HEK293 (cell line): ENCODE results near the gene NAT16.

Experiments
- CTCF ChIA-PET: fragments of 350-600 bp; formaldehyde crosslinking; extraction: SDS; loops from one replicate; lab custom pipeline; 2021; ENCODE audit warnings: antibody characterized with exemption; lab: Yijun Ruan, JAX
- POLR2A ChIA-PET: fragments of 300-600 bp; formaldehyde crosslinking; extraction: SDS; loops from one replicate; lab custom pipeline; 2020; ENCODE audit warnings: antibody characterized with exemption, inconsistent platforms; lab: Yijun Ruan, JAX
- H3K27ac ChIP-seq: fragments of 200-500 bp; sonication (Bioruptor generic); 2 replicates; pipeline ENCODE4 v1.5.1; 2014; ENCODE audit warnings: low read depth, low read length, control low read depth, inconsistent platforms; ENCODE audit errors: extremely low read depth
- H3K36me3 ChIP-seq, 2 experiments: fragments of 200-500 bp in 1 of 2; sonication (Bioruptor generic) in 1 of 2; 1 replicate in 1 of 2; 2 replicates in 1 of 2; pipeline ENCODE4 v1.5.1; 2014 to 2017; ENCODE audit warnings: inconsistent platforms in 2 of 2, low read length in 2 of 2; ENCODE audit not compliant: control insufficient read depth in 2 of 2, insufficient read depth in 1 of 2
- H3K4me1 ChIP-seq: fragments of 200-500 bp; sonication (Bioruptor generic); 2 replicates; pipeline ENCODE4 v1.5.1; 2014; ENCODE audit warnings: mild to moderate bottlenecking, low read length, inconsistent platforms; ENCODE audit not compliant: control insufficient read depth, insufficient read depth
- H3K4me3 ChIP-seq: 2 replicates; pipeline ENCODE4 v1.5.1; 2011; ENCODE audit warnings: low read depth, mild to moderate bottlenecking, control low read depth, low read length, moderate library complexity
- H3K9me3 ChIP-seq: fragments of 200-500 bp; sonication (Bioruptor generic); 2 replicates; pipeline ENCODE4 v1.5.1; 2014; ENCODE audit warnings: low read depth, low read length, inconsistent platforms; ENCODE audit not compliant: control insufficient read depth, insufficient read depth
- KLF7 ChIP-seq: fragments of 450-650 bp; formaldehyde crosslinking; IDR thresholded peaks from 2 replicates; pipeline ENCODE4 v1.5.1; 2016; ENCODE audit warnings: missing biosample characterization, missing genetic modification characterization, borderline replicate concordance
- ZBTB21 ChIP-seq: fragments of 450-650 bp; formaldehyde crosslinking; IDR thresholded peaks from 2 replicates; pipeline ENCODE4 v1.5.1; 2017; ENCODE audit warnings: missing biosample characterization, missing genetic modification characterization
- ZBTB7A ChIP-seq: fragments of 450-650 bp; formaldehyde crosslinking; IDR thresholded peaks from 2 replicates; pipeline ENCODE4 v1.5.1; 2016; ENCODE audit warnings: low read depth, missing biosample characterization, missing genetic modification characterization
- ZIC2 ChIP-seq: fragments of 450-650 bp; formaldehyde crosslinking; IDR thresholded peaks from 2 replicates; pipeline ENCODE4 v1.5.1; 2016; ENCODE audit warnings: missing biosample characterization, missing genetic modification characterization
- ZNF138 ChIP-seq: fragments of 450-650 bp; formaldehyde crosslinking; IDR thresholded peaks from 2 replicates; pipeline ENCODE4 v1.5.1; 2016; ENCODE audit warnings: missing biosample characterization, missing genetic modification characterization, borderline replicate concordance
- ZNF555 ChIP-seq: fragments of 450-650 bp; formaldehyde crosslinking; conservative IDR thresholded peaks from 2 replicates; pipeline ENCODE4 v1.5.1; 2017; ENCODE audit warnings: missing biosample characterization, mild to moderate bottlenecking, missing genetic modification characterization, inconsistent platforms
- ZNF561 ChIP-seq: fragments of 450-650 bp; IDR thresholded peaks from 2 replicates; pipeline ENCODE4 v1.5.1; 2018; ENCODE audit warnings: missing biosample characterization, missing genetic modification characterization, borderline replicate concordance
- ZNF837 ChIP-seq: fragments of 450-650 bp; formaldehyde crosslinking; IDR thresholded peaks from 2 replicates; pipeline ENCODE4 v1.5.1; 2016; ENCODE audit warnings: missing biosample characterization, missing genetic modification characterization
- TF ChIP-seq, protein P1 (sequence below): fragments of 450-650 bp; formaldehyde crosslinking; IDR thresholded peaks from 2 replicates; pipeline ENCODE4 v1.5.1; 2016; ENCODE audit warnings: missing biosample characterization, missing genetic modification characterization
- TF ChIP-seq, protein P2 (sequence below): fragments of 450-650 bp; formaldehyde crosslinking; IDR thresholded peaks from 2 replicates; pipeline ENCODE4 v1.5.1; 2017; ENCODE audit warnings: missing biosample characterization, missing genetic modification characterization
- TF ChIP-seq, protein P3 (sequence below): fragments of 450-650 bp; formaldehyde crosslinking; IDR thresholded peaks from 2 replicates; pipeline ENCODE4 v1.5.1; 2017; ENCODE audit warnings: missing biosample characterization, missing genetic modification characterization
- TF ChIP-seq, protein P4 (sequence below): fragments of 450-650 bp; formaldehyde crosslinking; IDR thresholded peaks from 2 replicates; pipeline ENCODE4 v1.5.1; 2016; ENCODE audit warnings: missing biosample characterization, missing genetic modification characterization, borderline replicate concordance
- TF ChIP-seq, protein P5 (sequence below): fragments of 450-650 bp; formaldehyde crosslinking; conservative IDR thresholded peaks from 2 replicates; pipeline ENCODE4 v1.5.1; 2016; ENCODE audit warnings: low read depth, missing biosample characterization, missing genetic modification characterization
- TF ChIP-seq, protein P6 (sequence below): fragments of 450-650 bp; formaldehyde crosslinking; optimal IDR thresholded peaks from 2 replicates; pipeline ENCODE3; 2016; ENCODE audit warnings: missing biosample characterization, mild to moderate bottlenecking, missing genetic modification characterization

NAT16 gene

DNA sequence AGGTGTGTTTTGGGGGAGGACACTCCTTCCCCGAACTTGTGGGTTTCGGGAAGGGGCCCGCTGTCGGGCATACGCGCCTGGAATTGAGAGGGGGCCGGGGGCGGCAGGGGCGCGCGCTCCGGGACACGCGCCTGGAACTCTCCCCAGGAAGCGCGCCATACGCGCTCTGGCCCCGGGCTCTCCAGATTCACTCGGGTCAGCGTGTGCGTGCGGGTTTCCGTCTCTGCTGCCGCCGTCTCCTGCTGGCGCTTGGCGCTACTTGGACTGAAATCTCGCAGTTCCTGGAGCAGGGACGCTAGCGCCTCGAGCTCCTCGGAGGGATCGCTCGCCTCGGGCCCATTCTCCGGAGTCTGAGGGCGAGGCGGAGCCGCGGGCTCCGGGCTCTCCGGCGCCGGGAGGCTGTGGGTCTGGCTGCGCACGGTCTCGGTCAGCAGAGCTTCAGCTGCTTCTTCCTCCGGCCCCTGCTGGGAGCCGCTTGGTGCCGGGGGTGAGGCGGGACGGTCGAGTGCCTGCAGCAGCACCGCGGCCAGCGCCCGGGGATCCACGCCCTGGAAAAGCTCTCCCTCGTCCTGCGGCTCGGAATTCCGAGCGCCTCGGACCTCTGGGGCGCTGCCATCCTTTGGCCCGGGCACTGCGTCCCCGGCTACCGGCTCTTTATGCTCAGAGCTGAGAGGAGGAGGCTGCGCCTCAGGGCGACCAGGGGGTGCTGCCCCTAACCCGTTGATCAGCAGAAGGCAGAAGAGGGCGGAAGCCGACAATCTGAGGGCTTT, 15.8 kb downstream of the NAT16 start (continued):
- TF ChIP-seq, protein P1, sequence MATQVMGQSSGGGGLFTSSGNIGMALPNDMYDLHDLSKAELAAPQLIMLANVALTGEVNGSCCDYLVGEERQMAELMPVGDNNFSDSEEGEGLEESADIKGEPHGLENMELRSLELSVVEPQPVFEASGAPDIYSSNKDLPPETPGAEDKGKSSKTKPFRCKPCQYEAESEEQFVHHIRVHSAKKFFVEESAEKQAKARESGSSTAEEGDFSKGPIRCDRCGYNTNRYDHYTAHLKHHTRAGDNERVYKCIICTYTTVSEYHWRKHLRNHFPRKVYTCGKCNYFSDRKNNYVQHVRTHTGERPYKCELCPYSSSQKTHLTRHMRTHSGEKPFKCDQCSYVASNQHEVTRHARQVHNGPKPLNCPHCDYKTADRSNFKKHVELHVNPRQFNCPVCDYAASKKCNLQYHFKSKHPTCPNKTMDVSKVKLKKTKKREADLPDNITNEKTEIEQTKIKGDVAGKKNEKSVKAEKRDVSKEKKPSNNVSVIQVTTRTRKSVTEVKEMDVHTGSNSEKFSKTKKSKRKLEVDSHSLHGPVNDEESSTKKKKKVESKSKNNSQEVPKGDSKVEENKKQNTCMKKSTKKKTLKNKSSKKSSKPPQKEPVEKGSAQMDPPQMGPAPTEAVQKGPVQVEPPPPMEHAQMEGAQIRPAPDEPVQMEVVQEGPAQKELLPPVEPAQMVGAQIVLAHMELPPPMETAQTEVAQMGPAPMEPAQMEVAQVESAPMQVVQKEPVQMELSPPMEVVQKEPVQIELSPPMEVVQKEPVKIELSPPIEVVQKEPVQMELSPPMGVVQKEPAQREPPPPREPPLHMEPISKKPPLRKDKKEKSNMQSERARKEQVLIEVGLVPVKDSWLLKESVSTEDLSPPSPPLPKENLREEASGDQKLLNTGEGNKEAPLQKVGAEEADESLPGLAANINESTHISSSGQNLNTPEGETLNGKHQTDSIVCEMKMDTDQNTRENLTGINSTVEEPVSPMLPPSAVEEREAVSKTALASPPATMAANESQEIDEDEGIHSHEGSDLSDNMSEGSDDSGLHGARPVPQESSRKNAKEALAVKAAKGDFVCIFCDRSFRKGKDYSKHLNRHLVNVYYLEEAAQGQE = peak; percentile 97
- TF ChIP-seq ZBTB7A (tag by site-specific recombination) (no peak), ZBTB21 (no peak), ZNF555 (tag by site-specific recombination) (no peak)

DNA sequence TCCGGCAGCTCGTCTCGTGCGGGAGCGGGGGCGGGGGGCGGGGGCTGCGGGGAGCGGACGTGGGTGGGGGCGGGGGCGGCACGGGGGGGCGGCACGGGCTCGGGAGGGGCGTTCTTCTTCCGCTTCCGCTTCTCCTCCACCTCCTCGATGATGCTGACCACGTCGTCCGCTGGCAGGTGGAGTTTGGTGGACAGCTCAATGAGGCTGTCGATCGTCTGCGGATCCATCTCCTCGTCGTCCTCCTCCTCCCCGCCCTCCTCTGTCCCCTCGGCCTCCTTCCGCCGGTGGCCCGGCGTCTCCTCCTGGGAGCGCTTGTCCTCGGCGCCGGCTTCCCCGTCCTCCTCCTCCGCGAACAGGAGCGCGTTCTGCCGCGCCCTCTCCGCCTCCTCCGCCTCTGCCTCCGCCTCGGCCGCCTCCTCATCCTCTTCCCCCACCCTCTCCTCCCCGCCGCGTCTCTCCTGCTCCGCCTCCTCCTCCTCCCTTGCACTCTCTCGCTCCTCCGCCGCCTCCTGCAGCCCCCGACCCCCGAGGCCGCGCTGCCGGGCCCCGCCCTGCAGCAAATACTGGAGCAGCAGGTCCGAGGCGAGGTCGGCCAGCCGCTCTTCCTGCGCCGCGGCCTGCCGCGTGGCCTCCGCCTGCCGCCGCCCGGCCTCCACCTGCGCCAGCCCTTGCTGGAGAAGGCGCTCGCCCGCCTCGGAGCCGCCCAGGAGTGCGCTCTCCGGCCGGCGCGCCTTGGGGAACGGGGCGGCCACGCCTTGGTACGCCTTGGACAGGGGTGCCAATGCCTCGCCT, 16.6 kb downstream of the NAT16 start:
- H3K4me1 ChIP-seq = peaks cover 18% of the 10 kb centered on the region
- POLR2A ChIA-PET = interaction anchor here (0.7 to 1.2 kb wide), 5 partner anchors 10 to 289 kb away, joined by 3 to 5 read pairs (median 3); partner anchors contain the start of genes SERPINE1, SRRT and TRIM56
- TF ChIP-seq, protein P2, sequence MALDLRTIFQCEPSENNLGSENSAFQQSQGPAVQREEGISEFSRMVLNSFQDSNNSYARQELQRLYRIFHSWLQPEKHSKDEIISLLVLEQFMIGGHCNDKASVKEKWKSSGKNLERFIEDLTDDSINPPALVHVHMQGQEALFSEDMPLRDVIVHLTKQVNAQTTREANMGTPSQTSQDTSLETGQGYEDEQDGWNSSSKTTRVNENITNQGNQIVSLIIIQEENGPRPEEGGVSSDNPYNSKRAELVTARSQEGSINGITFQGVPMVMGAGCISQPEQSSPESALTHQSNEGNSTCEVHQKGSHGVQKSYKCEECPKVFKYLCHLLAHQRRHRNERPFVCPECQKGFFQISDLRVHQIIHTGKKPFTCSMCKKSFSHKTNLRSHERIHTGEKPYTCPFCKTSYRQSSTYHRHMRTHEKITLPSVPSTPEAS (tag by site-specific recombination) = peak; percentile 21; the same call in 1 of the 2 replicates
- TF ChIP-seq ZNF561 (tag by site-specific recombination) = peak; percentile 57; the same call in 1 of the 2 replicates
- TF ChIP-seq ZIC2 (tag by site-specific recombination) = peak; percentile 49; the same call in 1 of the 2 replicates
- no peak for TF ChIP-seq ZNF138 (tag by site-specific recombination)
- TF ChIP-seq, protein P3, sequence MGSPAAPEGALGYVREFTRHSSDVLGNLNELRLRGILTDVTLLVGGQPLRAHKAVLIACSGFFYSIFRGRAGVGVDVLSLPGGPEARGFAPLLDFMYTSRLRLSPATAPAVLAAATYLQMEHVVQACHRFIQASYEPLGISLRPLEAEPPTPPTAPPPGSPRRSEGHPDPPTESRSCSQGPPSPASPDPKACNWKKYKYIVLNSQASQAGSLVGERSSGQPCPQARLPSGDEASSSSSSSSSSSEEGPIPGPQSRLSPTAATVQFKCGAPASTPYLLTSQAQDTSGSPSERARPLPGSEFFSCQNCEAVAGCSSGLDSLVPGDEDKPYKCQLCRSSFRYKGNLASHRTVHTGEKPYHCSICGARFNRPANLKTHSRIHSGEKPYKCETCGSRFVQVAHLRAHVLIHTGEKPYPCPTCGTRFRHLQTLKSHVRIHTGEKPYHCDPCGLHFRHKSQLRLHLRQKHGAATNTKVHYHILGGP (tag by site-specific recombination) = no peak
- TF ChIP-seq, protein P4, sequence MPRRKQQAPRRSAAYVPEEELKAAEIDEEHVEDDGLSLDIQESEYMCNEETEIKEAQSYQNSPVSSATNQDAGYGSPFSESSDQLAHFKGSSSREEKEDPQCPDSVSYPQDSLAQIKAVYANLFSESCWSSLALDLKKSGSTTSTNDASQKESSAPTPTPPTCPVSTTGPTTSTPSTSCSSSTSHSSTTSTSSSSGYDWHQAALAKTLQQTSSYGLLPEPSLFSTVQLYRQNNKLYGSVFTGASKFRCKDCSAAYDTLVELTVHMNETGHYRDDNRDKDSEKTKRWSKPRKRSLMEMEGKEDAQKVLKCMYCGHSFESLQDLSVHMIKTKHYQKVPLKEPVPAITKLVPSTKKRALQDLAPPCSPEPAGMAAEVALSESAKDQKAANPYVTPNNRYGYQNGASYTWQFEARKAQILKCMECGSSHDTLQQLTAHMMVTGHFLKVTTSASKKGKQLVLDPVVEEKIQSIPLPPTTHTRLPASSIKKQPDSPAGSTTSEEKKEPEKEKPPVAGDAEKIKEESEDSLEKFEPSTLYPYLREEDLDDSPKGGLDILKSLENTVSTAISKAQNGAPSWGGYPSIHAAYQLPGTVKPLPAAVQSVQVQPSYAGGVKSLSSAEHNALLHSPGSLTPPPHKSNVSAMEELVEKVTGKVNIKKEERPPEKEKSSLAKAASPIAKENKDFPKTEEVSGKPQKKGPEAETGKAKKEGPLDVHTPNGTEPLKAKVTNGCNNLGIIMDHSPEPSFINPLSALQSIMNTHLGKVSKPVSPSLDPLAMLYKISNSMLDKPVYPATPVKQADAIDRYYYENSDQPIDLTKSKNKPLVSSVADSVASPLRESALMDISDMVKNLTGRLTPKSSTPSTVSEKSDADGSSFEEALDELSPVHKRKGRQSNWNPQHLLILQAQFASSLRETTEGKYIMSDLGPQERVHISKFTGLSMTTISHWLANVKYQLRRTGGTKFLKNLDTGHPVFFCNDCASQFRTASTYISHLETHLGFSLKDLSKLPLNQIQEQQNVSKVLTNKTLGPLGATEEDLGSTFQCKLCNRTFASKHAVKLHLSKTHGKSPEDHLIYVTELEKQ = peak; percentile 25; the same call in 1 of the 2 replicates
- TF ChIP-seq, protein P5, sequence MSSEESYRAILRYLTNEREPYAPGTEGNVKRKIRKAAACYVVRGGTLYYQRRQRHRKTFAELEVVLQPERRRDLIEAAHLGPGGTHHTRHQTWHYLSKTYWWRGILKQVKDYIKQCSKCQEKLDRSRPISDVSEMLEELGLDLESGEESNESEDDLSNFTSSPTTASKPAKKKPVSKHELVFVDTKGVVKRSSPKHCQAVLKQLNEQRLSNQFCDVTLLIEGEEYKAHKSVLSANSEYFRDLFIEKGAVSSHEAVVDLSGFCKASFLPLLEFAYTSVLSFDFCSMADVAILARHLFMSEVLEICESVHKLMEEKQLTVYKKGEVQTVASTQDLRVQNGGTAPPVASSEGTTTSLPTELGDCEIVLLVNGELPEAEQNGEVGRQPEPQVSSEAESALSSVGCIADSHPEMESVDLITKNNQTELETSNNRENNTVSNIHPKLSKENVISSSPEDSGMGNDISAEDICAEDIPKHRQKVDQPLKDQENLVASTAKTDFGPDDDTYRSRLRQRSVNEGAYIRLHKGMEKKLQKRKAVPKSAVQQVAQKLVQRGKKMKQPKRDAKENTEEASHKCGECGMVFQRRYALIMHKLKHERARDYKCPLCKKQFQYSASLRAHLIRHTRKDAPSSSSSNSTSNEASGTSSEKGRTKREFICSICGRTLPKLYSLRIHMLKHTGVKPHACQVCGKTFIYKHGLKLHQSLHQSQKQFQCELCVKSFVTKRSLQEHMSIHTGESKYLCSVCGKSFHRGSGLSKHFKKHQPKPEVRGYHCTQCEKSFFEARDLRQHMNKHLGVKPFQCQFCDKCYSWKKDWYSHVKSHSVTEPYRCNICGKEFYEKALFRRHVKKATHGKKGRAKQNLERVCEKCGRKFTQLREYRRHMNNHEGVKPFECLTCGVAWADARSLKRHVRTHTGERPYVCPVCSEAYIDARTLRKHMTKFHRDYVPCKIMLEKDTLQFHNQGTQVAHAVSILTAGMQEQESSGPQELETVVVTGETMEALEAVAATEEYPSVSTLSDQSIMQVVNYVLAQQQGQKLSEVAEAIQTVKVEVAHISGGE = peak; percentile 74
- peak; percentile 75; the same call in 1 of the 2 replicates for TF ChIP-seq KLF7 (tag by site-specific recombination)
- TF ChIP-seq, protein P6, sequence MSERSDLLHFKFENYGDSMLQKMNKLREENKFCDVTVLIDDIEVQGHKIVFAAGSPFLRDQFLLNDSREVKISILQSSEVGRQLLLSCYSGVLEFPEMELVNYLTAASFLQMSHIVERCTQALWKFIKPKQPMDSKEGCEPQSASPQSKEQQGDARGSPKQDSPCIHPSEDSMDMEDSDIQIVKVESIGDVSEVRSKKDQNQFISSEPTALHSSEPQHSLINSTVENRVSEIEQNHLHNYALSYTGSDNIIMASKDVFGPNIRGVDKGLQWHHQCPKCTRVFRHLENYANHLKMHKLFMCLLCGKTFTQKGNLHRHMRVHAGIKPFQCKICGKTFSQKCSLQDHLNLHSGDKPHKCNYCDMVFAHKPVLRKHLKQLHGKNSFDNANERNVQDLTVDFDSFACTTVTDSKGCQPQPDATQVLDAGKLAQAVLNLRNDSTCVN (tag by site-specific recombination) = peak; percentile 88
- TF ChIP-seq ZNF837 (tag by site-specific recombination) = no peak

More for the DNA sequence above, 16.6 kb downstream of the NAT16 start:
- no peak overlapping the region for H3K27ac ChIP-seq
- peaks cover 3 to 8% of the 10 kb centered on the region in 2 experiments; a peak in 2 of 3 replicates for H3K36me3 ChIP-seq
- H3K4me3 ChIP-seq = peak overlapping the region; percentile 22
- CTCF ChIA-PET = interaction anchor here (0.8 to 1.2 kb wide), 4 partner anchors 8 to 127 kb away, joined by 3 to 4 read pairs (median 4); no protein-coding TSS in a partner anchor
- no peaks in the 10 kb centered on the region for H3K9me3 ChIP-seq
